Measurements from ENCODE around the gene PRDM1.
"Not testable (repeated sequence)": the region's sequence is repeated elsewhere in the genome, so short reads cannot be mapped to it uniquely, and the experiment has no call there.

Gene PRDM1

GRCh38 chr6:106142876-106143431 is 56.8 kb downstream of the PRDM1 start:
- DNase-seq: no peak

- DNase-seq: no peak
Measured at GRCh38 chr6:106143665-106144064, 57.5 kb downstream of the PRDM1 start.

- no peak for DNase-seq
Measured at GRCh38 chr6:106145144-106145543, 59.0 kb downstream of the PRDM1 start.

GRCh38 chr6:106145741-106146227 is 59.6 kb downstream of the PRDM1 start:
- no peak for DNase-seq

- DNase-seq: no peak
Measured at GRCh38 chr6:106146852-106147351, 60.8 kb downstream of the PRDM1 start.

DNA sequence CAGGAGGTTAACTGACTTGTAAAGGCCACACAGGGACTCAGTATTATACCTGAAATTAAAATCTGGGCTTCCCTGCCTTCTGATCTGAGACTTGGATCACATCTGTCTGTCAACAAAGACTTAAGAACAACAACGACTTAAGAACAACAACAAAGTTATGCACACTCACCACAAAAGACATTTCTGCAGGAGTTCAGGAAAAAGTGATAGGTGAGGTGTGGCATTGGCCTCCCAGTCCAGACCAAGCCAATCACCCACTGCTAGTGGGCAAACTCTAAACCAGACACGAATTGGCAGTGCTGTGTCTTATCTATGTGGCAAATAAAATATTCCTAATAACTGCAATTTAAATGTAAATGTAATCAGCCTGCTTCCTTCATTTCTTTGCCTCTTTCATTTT is 61.3 kb downstream of the PRDM1 start:
- DNase-seq: no peak

DNA sequence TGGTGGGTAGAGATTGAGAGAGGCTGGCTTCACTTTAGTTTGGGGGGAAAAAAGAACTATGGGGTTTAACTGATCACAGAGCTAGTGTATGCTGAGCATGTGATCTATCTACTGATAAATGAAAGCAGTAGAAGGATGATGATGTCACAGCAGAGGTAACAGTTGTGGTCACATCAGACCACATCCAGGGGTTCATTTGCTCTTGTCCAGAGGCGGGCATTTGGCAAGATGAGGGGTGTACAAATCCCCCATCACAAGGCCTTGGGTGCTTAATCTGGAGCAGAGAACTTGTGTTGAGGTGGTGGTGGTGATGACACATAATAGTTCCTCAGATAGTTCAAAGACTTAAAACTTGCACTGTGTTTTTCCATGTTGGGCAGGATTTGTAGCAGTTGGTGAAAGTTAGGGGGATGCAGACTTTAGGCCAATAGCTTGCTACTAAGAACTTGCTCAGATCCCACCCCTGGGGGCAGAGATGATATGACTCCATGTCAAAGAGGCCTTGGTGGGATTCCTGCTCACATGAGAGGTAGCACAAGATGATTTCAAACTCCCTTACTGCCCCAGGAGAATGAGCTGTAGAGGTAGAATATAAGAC is 63.4 kb downstream of the PRDM1 start:
- DNase-seq: no peak

GRCh38 chr6:106152476-106152875 is 66.3 kb downstream of the PRDM1 start:
- not testable (repeated sequence) for DNase-seq

DNA sequence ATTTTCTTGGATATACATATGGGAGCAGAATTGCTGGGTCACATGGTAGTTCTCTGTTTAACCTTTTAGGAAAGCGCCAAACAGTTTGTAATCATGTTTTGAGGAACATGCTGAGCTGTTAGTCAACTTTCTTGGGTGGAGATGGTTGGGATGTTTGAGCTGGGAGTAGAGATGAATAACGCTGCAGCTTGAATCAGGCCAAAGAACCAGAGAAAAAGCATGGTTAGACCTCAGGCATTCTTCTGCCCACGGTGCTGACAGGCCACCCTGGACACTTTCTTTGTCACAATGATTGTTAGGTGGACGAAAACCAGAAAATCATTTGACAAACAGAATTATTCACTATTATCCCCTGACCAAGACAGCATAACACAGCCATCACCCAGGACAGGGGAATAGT is 66.8 kb downstream of the PRDM1 start:
- peak; percentile 24 to 38 for DNase-seq

- DNase-seq: no peak
Measured at GRCh38 chr6:106154326-106154725, 68.2 kb downstream of the PRDM1 start.

- peak; percentile 52 to 69 for DNase-seq
Measured at GRCh38 chr6:106155219-106155830, 69.2 kb downstream of the PRDM1 start.

GRCh38 chr6:106156413-106156812 is 70.3 kb downstream of the PRDM1 start:
- DNase-seq: no peak

GRCh38 chr6:106156863-106157262 is 70.7 kb downstream of the PRDM1 start:
- DNase-seq: no peak

GRCh38 chr6:106158816-106159215 is 72.7 kb downstream of the PRDM1 start:
- no peak for DNase-seq
